ENCODE data around the gene FOXK2. TPM values are rescaled to one million over a fixed set of nuclear protein-coding genes. Genes with fewer than 3 reads are reported as not detected.

The FOXK2 gene
- total and polyA plus RNA-seq, 2 of the 8 experiments (the other 6 are each of a cell fraction or from before 2014, with no cell fraction given) = 34.7 to 64.9 TPM

DNA sequence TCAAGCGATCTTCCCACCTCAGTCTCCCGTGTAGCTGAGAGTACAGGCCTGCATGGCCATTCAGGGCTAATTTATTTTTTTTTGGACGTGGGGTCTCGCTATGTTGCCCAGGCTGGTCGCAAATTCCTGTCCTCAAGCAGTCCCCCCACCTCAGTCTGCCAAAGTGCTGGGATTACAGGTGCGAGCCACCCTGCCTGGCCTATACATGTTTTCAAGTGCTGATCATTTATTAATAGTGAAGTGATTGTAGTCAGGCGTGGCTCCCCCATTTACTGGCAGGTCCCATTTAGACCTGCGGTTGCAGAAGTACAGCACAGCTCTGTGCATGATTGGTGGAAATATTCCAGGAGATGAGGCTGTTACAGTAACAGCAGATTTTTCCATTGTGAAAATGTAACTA, 8.4 kb downstream of the FOXK2 start:
- Histone ChIP-seq H3K9me3 (ENCODE audit: insufficient read depth in 2 of 2, low read depth in 1 of 2, low read length in 1 of 2) (no peaks in the 10 kb centered on the region), H3K9ac (replicated peaks in 1 of 4; ENCODE audit: extremely low read depth in 1 of 4, low read depth in 3 of 4, low read length in 3 of 4) (no peak overlapping the region), H2AK5ac (ENCODE audit: low read depth, low read length) (no peak overlapping the region), H3K27ac (ENCODE audit: low read depth, low read length) (no peak overlapping the region), H3K36me3 (ENCODE audit: control insufficient read depth in 2 of 4, insufficient read depth in 4 of 4, low read length in 3 of 4) (no peaks in the 10 kb centered on the region), H2BK12ac (ENCODE audit: low read depth, low read length) (no peak overlapping the region), H3K18ac (ENCODE audit: extremely low read depth, low read length) (no peak overlapping the region), H2BK120ac (replicated peaks; ENCODE audit: low read depth, low read length) (no peak overlapping the region), H2BK5ac (ENCODE audit: low read depth, low read length) (no peak overlapping the region), H3K4me3 (ENCODE audit: extremely low read depth in 1 of 4, insufficient read depth in 2 of 4, low read depth in 3 of 4, low read length in 4 of 4) (no peak overlapping the region), H2BK15ac (ENCODE audit: low read length) (no peak overlapping the region), H3K27me3 (replicated peaks in 1 of 4; ENCODE audit: control insufficient read depth in 3 of 4, extremely low read depth in 1 of 4, insufficient read depth in 3 of 4, low read length in 3 of 4) (no peaks in the 10 kb centered on the region), H3K14ac (ENCODE audit: insufficient read length) (no peak overlapping the region), H3K79me2 (ENCODE audit: control insufficient read depth in 1 of 2, insufficient read depth in 2 of 2, low read length in 2 of 2) (peaks cover 58 to 100% of the 10 kb centered on the region in 2 experiments), H3K23me2 (ENCODE audit: low read depth, low read length) (0 out of 2 replicates have a peak, but pooled peaks cover 2% of the 10 kb centered on the region), H4K20me1 (replicated peaks in 1 of 2; ENCODE audit: control insufficient read depth in 1 of 2, insufficient read depth in 2 of 2, low read length in 2 of 2) (peaks cover 39 to 41% of the 10 kb centered on the region in 2 experiments), H3K79me1 (ENCODE audit: low read depth, low read length) (peaks cover 12% of the 10 kb centered on the region), H4K5ac (ENCODE audit: insufficient read length, low read depth, low read length) (no peak overlapping the region), H3K4ac (replicated peaks; ENCODE audit: insufficient read length, low read depth, low read length) (no peak overlapping the region), H2BK20ac (ENCODE audit: low read length) (no peak overlapping the region), H2AFZ (ENCODE audit: low read length) (no peak overlapping the region), H3K56ac (replicated peaks; ENCODE audit: insufficient read length, low read depth, low read length) (no peak overlapping the region), H4K8ac (ENCODE audit: extremely low read depth, insufficient read depth, low read length) (no peak overlapping the region), H4K91ac (replicated peaks; ENCODE audit: insufficient read length, low read length) (no peak overlapping the region), H3K4me2 (ENCODE audit: insufficient read depth in 1 of 2, low read depth in 2 of 2, low read length in 2 of 2) (no peak overlapping the region), H3K4me1 (replicated peaks in 1 of 4; ENCODE audit: control insufficient read depth in 3 of 4, insufficient read depth in 4 of 4, low read length in 3 of 4) (peaks cover 0 to 4% (median under 1%) of the 10 kb centered on the region in 4 experiments; a peak in 4 of 7 replicates), H3K23ac (ENCODE audit: insufficient read length) (no peak overlapping the region)
- no peak for DNase-seq (ENCODE audit: low read depth in 1 of 2, low spot score in 2 of 2)
- ChIA-PET CTCF (ENCODE audit: partially characterized antibody) (interaction anchor here (0.7 to 4.1 kb wide), 9 partner anchors 19 to 206 kb away, joined by 3 to 31 read pairs (median 3); no protein-coding TSS in a partner anchor), POLR2A (ENCODE audit: partially characterized antibody) (interaction anchor here (0.9 kb wide), 1 partner anchor 9 kb away, joined by 3 read pairs; the partner anchor contains the start of gene FOXK2)
- 89% methylated on average over 8 of the region's 8 CpGs; no CpG with 5 or more reads in 1 of the 2 experiments for WGBS, 2 experiments (ENCODE audit: extremely low coverage in 1 of 2, insufficient coverage in 1 of 2, insufficient read length in 1 of 2, insufficient replicate concordance in 2 of 2, low coverage in 1 of 2, low lambda C conversion rate in 2 of 2, missing lambda C conversion rate in 1 of 2)
- FAIRE-seq = no peak
- TF ChIP-seq BCL11A (IDR thresholded peaks at IDR 0.05; ENCODE audit: low read depth in 2 of 2, low read length in 2 of 2) = no peak
- no peak for TF ChIP-seq EZH2 (IDR thresholded peaks at IDR 0.05; ENCODE audit: low read depth, low read length, severe bottlenecking)
- TF ChIP-seq BRCA1 (IDR thresholded peaks at IDR 0.05; ENCODE audit: low read depth, low read length) = no peak
- no peak for TF ChIP-seq RBBP5 (IDR thresholded peaks at IDR 0.05; ENCODE audit: borderline replicate concordance, low read depth, low read length)
- TF ChIP-seq CEBPB (IDR thresholded peaks at IDR 0.05; ENCODE audit: low read depth, low read length) = no peak
- no peak for TF ChIP-seq TBP (IDR thresholded peaks at IDR 0.05; ENCODE audit: low read depth, low read length)
- TF ChIP-seq JUND (IDR thresholded peaks at IDR 0.05; ENCODE audit: low read length) = no peak
- no peak for TF ChIP-seq SP1 (IDR thresholded peaks at IDR 0.05; ENCODE audit: low read depth, low read length)
